Measurements from ENCODE around the gene JMJD8.
A peak's percentile ranks its signal among the peaks of the same experiment; 100 is the strongest.
"Not testable (repeated sequence)": the region's sequence is repeated elsewhere in the genome, so short reads cannot be mapped to it uniquely, and the experiment has no call there.

The JMJD8 gene

GRCh38 chr16:708019-708418 is 23.9 kb upstream of the JMJD8 start:
- DNase-seq = no peak

GRCh38 chr16:707062-707538 is 23.0 kb upstream of the JMJD8 start:
- DNase-seq = no peak

- DNase-seq = no peak
Measured at GRCh38 chr16:706189-707061, 22.3 kb upstream of the JMJD8 start.

- no peak for DNase-seq
Measured at GRCh38 chr16:705431-706188, 21.5 kb upstream of the JMJD8 start, which contains the start of gene FBXL16. FBXL16 (minus strand) TSS chr16:705801; CDS start chr16:697405, 8,396 bp downstream.

- DNase-seq = no peak
Measured at GRCh38 chr16:704552-705380, 20.6 kb upstream of the JMJD8 start.

- DNase-seq = no peak
Measured at GRCh38 chr16:704047-704446, 19.9 kb upstream of the JMJD8 start.

GRCh38 chr16:703406-703805 is 19.3 kb upstream of the JMJD8 start:
- no peak for DNase-seq

- no peak for DNase-seq
Measured at GRCh38 chr16:702341-702740, 18.2 kb upstream of the JMJD8 start.

GRCh38 chr16:700684-701584 is 16.8 kb upstream of the JMJD8 start:
- peak; percentile 56 for DNase-seq

- no peak for DNase-seq
Measured at GRCh38 chr16:698911-699671, 15.0 kb upstream of the JMJD8 start.

GRCh38 chr16:695355-696089 is 11.4 kb upstream of the JMJD8 start:
- DNase-seq = peak; percentile 81

- DNase-seq = no peak
Measured at GRCh38 chr16:694863-695354, 10.8 kb upstream of the JMJD8 start.

- peak; percentile 28 for DNase-seq
Measured at GRCh38 chr16:694187-694862, 10.2 kb upstream of the JMJD8 start.

- DNase-seq = no peak
Measured at GRCh38 chr16:693766-694165, 9.6 kb upstream of the JMJD8 start.

- no peak for DNase-seq
Measured at GRCh38 chr16:693364-693763, 9.2 kb upstream of the JMJD8 start.

GRCh38 chr16:692356-693108 is 8.4 kb upstream of the JMJD8 start:
- DNase-seq = no peak

- not testable (repeated sequence) for DNase-seq
Measured at GRCh38 chr16:691242-691641, 7.1 kb upstream of the JMJD8 start.

GRCh38 chr16:689175-689897 is 5.2 kb upstream of the JMJD8 start:
- no peak for DNase-seq
